ENCODE results near the gene SPCS2. TPM values are rescaled to one million over a fixed set of nuclear protein-coding genes. Genes with fewer than 3 reads are reported as not detected.
A peak's percentile ranks its signal among the peaks of the same experiment; 100 is the strongest.

The SPCS2 gene
- total RNA-seq, 1 donor from 2014 or later, result 178 TPM

- intact Hi-C loops (cut with DNase I), result no loop called here
- TF ChIP-seq, protein P1, sequence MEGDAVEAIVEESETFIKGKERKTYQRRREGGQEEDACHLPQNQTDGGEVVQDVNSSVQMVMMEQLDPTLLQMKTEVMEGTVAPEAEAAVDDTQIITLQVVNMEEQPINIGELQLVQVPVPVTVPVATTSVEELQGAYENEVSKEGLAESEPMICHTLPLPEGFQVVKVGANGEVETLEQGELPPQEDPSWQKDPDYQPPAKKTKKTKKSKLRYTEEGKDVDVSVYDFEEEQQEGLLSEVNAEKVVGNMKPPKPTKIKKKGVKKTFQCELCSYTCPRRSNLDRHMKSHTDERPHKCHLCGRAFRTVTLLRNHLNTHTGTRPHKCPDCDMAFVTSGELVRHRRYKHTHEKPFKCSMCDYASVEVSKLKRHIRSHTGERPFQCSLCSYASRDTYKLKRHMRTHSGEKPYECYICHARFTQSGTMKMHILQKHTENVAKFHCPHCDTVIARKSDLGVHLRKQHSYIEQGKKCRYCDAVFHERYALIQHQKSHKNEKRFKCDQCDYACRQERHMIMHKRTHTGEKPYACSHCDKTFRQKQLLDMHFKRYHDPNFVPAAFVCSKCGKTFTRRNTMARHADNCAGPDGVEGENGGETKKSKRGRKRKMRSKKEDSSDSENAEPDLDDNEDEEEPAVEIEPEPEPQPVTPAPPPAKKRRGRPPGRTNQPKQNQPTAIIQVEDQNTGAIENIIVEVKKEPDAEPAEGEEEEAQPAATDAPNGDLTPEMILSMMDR (IDR thresholded peaks at IDR 0.05), result no peak
- no peaks in the 10 kb centered on the region for H3K27me3 ChIP-seq
- H3K4me3 ChIP-seq, result peak overlapping the region; percentile 86
- H3K4me1 ChIP-seq, result peaks cover 25% of the 10 kb centered on the region
- H3K36me3 ChIP-seq, result no peaks in the 10 kb centered on the region
- no peak overlapping the region for H3K27ac ChIP-seq
- no peaks in the 10 kb centered on the region for H3K9me3 ChIP-seq
- ATAC-seq (no peak), DNase-seq (no peak)
Observed at GRCh38 chr11:74950374-74950969, 1.4 kb downstream of the SPCS2 start.

DNA sequence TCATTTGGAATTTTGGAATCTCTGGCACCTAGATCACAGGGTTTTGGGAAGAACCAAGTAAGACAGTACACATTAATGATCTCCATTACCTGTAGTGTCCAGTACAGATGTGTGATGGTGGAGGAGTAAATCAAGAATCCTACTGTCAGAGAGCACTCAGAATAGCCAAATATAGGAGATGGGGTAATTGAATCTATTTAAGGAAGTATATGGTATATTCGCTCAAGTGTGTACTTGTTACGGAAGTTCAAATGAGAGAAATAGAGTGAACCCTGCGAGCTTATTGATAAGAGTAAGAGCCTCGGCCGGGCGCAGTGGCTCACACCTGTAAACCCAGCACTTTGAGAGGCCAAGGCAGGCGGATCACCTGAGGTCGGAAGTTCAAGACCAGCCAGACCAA lies 2.2 kb downstream of the SPCS2 start:
- Histone ChIP-seq H3K36me3 (no peaks in the 10 kb centered on the region), H3K9me3 (no peaks in the 10 kb centered on the region), H3K27ac (no peak overlapping the region), H3K4me1 (peaks cover 30% of the 10 kb centered on the region), H3K4me3 (no peak overlapping the region), H3K27me3 (no peaks in the 10 kb centered on the region)
- TF ChIP-seq, protein P1 (IDR thresholded peaks at IDR 0.05), result no peak
- ATAC-seq (no peak), DNase-seq (no peak)
- intact Hi-C loops (cut with DNase I), result no loop called here

- H3K4me1 ChIP-seq, result peaks cover 37% of the 10 kb centered on the region
- intact Hi-C loops (cut with DNase I), result no loop called here
- TF ChIP-seq, protein P1 (IDR thresholded peaks at IDR 0.05), result no peak
- no peak overlapping the region for H3K4me3 ChIP-seq
- no peaks in the 10 kb centered on the region for H3K9me3 ChIP-seq
- H3K27me3 ChIP-seq, result no peaks in the 10 kb centered on the region
- ATAC-seq, result no peak
- H3K36me3 ChIP-seq, result peaks cover 8% of the 10 kb centered on the region
- no peak overlapping the region for H3K27ac ChIP-seq
- no peak for DNase-seq
Observed at GRCh38 chr11:74952752-74953151, 3.7 kb downstream of the SPCS2 start.

DNA sequence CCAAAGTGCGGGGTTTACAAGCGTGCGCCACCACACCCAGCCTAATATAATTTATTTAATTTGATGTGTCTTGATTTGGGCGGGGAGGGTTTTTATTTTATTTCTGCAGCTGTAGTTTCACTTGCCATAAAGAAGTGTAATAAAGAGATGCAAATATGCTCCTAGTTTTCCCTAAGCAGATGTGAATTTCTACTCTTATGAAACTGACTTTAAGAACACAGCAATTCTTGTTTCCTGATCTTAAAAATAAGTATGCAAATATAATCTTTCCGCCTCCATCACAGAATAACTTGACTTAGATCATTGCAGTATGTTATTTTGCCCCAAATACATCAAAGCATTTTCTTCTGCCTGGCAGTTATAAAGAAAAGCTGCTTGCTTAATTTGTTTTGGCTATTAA lies 4.4 kb downstream of the SPCS2 start:
- H3K4me3 ChIP-seq, result no peak overlapping the region
- peaks cover 10% of the 10 kb centered on the region for H3K36me3 ChIP-seq
- no peaks in the 10 kb centered on the region for H3K27me3 ChIP-seq
- intact Hi-C loops (cut with DNase I), result no loop called here
- H3K27ac ChIP-seq, result no peak overlapping the region
- DNase-seq (no peak), ATAC-seq (no peak)
- H3K9me3 ChIP-seq, result no peaks in the 10 kb centered on the region
- TF ChIP-seq, protein P1 (IDR thresholded peaks at IDR 0.05), result no peak
- H3K4me1 ChIP-seq, result peaks cover 30% of the 10 kb centered on the region

DNA sequence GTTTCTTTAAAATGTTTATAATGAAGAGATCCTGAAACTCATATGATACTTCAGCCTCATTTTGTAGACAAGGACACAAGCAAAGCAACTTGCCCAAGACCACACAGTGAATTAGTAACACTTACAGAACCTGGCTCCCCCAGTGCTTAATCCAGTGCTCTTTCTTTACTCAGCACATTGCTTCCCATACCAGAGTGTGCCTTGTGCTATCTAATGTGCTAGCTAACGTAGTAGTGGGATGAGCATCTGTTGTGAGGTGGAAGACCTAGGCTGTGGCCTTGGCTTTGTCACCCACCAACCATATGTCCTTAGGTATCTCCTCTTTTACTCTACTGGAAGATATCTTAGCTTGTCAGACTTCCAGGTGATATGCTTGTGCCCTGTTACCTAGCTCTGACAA lies 5.1 kb downstream of the SPCS2 start:
- Histone ChIP-seq H3K9me3 (no peaks in the 10 kb centered on the region), H3K27me3 (no peaks in the 10 kb centered on the region), H3K36me3 (peaks cover 10% of the 10 kb centered on the region), H3K27ac (no peak overlapping the region), H3K4me1 (peaks cover 30% of the 10 kb centered on the region), H3K4me3 (no peak overlapping the region)
- TF ChIP-seq, protein P1 (IDR thresholded peaks at IDR 0.05), result no peak
- intact Hi-C loops (cut with DNase I), result no loop called here
- DNase-seq, result no peak
- ATAC-seq, result no peak
